ENCODE measurements around the gene DKK1. TPM values are rescaled to one million over a fixed set of nuclear protein-coding genes. Genes with fewer than 3 reads are reported as not detected.

The DKK1 gene
- polyA plus RNA-seq, 1 donor (not counting 4 experiments of a cell fraction or from before 2014, with no cell fraction given), result 223 TPM

- TF ChIP-seq EZH2 (IDR thresholded peaks at IDR 0.05; ENCODE audit: low read length) (no peak), CTCF (optimal IDR thresholded peaks at IDR 0.05 in 1 of 3, IDR thresholded peaks at IDR 0.05 in 1 of 3, conservative IDR thresholded peaks at IDR 0.05 in 1 of 3; ENCODE audit: extremely low read depth in 1 of 3, insufficient read depth in 2 of 3, low read length in 3 of 3) (no peak)
- Histone ChIP-seq H3K9ac (ENCODE audit: control insufficient read depth, extremely low read depth, insufficient read depth, low read length) (no peak overlapping the region), H2AFZ (ENCODE audit: control insufficient read depth, low read length) (no peak overlapping the region), H3K4me3 (ENCODE audit: control insufficient read depth in 2 of 3, extremely low read depth in 1 of 3, insufficient read depth in 2 of 3, low read depth in 1 of 3, low read length in 3 of 3) (no peak overlapping the region), H3K4me1 (ENCODE audit: control insufficient read depth, extremely low read depth, insufficient read depth, low read length) (peaks cover 6% of the 10 kb centered on the region), H3K36me3 (ENCODE audit: control insufficient read depth in 2 of 2, extremely low read depth in 1 of 2, insufficient read depth in 2 of 2, low read length in 2 of 2) (no peaks in the 10 kb centered on the region), H3K27me3 (ENCODE audit: control insufficient read depth, extremely low read depth, insufficient read depth, low read length) (no peaks in the 10 kb centered on the region), H3K9me3 (ENCODE audit: control insufficient read depth, low read depth, low read length) (no peaks in the 10 kb centered on the region), H3K27ac (ENCODE audit: control insufficient read depth, insufficient read depth, low read length) (no peak overlapping the region), H3K79me2 (ENCODE audit: control insufficient read depth, insufficient read depth, low read length) (no peaks in the 10 kb centered on the region), H4K20me1 (ENCODE audit: control insufficient read depth, extremely low read depth, insufficient read depth, low read length) (no peaks in the 10 kb centered on the region), H3K4me2 (ENCODE audit: control insufficient read depth, extremely low read depth, insufficient read depth, low read depth, low read length) (no peak overlapping the region), H3K9me1 (ENCODE audit: control insufficient read depth, extremely low read depth, insufficient read depth, low read length) (no peaks in the 10 kb centered on the region)
- DNase-seq (ENCODE audit: low read depth, low spot score) (no peak), FAIRE-seq (no peak)
- dilution Hi-C loops (cut with MboI; ENCODE audit: extremely low pct_ligation_motif_present, low sequenced_read_pairs), result no loop called here
These were observed 29.6 kb upstream of the DKK1 start for GRCh38 chr10:52284416-52285013.

DNA sequence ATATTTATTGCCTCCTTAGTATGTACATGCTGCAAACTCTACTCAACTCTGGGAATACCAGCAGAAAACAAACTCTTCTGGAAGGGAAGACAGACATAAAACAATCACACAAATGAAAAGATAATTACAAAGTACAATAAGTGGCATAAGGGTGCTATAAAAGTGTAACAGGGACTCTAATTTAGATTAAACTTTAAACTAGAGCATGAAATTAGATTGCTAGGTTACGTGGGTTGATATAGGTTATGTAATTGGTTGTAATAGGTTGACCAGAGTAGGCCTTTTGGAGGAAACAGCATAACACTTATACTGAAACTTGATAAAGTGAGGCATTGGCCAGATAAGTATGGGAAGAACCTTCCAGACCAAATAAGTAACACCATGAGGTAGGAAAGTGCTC lies 26.2 kb upstream of the DKK1 start:
- Histone ChIP-seq H2AFZ (ENCODE audit: control insufficient read depth, low read length) (no peak overlapping the region), H4K20me1 (ENCODE audit: control insufficient read depth, extremely low read depth, insufficient read depth, low read length) (no peaks in the 10 kb centered on the region), H3K27me3 (ENCODE audit: control insufficient read depth, extremely low read depth, insufficient read depth, low read length) (no peaks in the 10 kb centered on the region), H3K9ac (ENCODE audit: control insufficient read depth, extremely low read depth, insufficient read depth, low read length) (no peak overlapping the region), H3K4me1 (ENCODE audit: control insufficient read depth, extremely low read depth, insufficient read depth, low read length) (no peaks in the 10 kb centered on the region), H3K9me1 (ENCODE audit: control insufficient read depth, extremely low read depth, insufficient read depth, low read length) (no peaks in the 10 kb centered on the region), H3K79me2 (ENCODE audit: control insufficient read depth, insufficient read depth, low read length) (no peaks in the 10 kb centered on the region), H3K36me3 (ENCODE audit: control insufficient read depth in 2 of 2, extremely low read depth in 1 of 2, insufficient read depth in 2 of 2, low read length in 2 of 2) (no peaks in the 10 kb centered on the region), H3K27ac (ENCODE audit: control insufficient read depth, insufficient read depth, low read length) (no peak overlapping the region), H3K4me2 (ENCODE audit: control insufficient read depth, extremely low read depth, insufficient read depth, low read depth, low read length) (no peak overlapping the region), H3K9me3 (ENCODE audit: control insufficient read depth, low read depth, low read length) (no peaks in the 10 kb centered on the region), H3K4me3 (ENCODE audit: control insufficient read depth in 2 of 3, extremely low read depth in 1 of 3, insufficient read depth in 2 of 3, low read depth in 1 of 3, low read length in 3 of 3) (no peak overlapping the region)
- no peak for FAIRE-seq
- DNase-seq (ENCODE audit: low read depth, low spot score), result no peak
- no peak for TF ChIP-seq CTCF (optimal IDR thresholded peaks at IDR 0.05 in 1 of 3, IDR thresholded peaks at IDR 0.05 in 1 of 3, conservative IDR thresholded peaks at IDR 0.05 in 1 of 3; ENCODE audit: extremely low read depth in 1 of 3, insufficient read depth in 2 of 3, low read length in 3 of 3)
- no peak for TF ChIP-seq EZH2 (IDR thresholded peaks at IDR 0.05; ENCODE audit: low read length)
- dilution Hi-C loops (cut with MboI; ENCODE audit: extremely low pct_ligation_motif_present, low sequenced_read_pairs), result no loop called here
